ENCODE data around the gene TPST2. TPM values are rescaled to one million over a fixed set of nuclear protein-coding genes. Genes with fewer than 3 reads are reported as not detected.

TPST2 gene
- total RNA-seq, 1 donor from 2014 or later, result 63.1 TPM

- peaks cover 13% of the 10 kb centered on the region for H3K4me1 ChIP-seq
- intact Hi-C loops (cut with DNase I), result no loop called here
- DNase-seq (no peak), ATAC-seq (no peak)
- no peaks in the 10 kb centered on the region for H3K27me3 ChIP-seq (ENCODE audit: low read depth)
- no peak overlapping the region for H3K4me3 ChIP-seq
- H3K9me3 ChIP-seq, result no peaks in the 10 kb centered on the region
- H3K27ac ChIP-seq, result no peak overlapping the region
- TF ChIP-seq CTCF (IDR thresholded peaks at IDR 0.05), result no peak
- H3K36me3 ChIP-seq, result peaks cover 81% of the 10 kb centered on the region
These were observed 62.8 kb downstream of the TPST2 start for GRCh38 chr22:26527167-26527566.

GRCh38 chr22:26525946-26526564 is 63.9 kb downstream of the TPST2 start:
- DNase-seq (no peak), ATAC-seq (no peak)
- no peaks in the 10 kb centered on the region for H3K27me3 ChIP-seq (ENCODE audit: low read depth)
- no peak overlapping the region for H3K27ac ChIP-seq
- peaks cover 13% of the 10 kb centered on the region for H3K4me1 ChIP-seq
- no peaks in the 10 kb centered on the region for H3K9me3 ChIP-seq
- H3K36me3 ChIP-seq, result peaks cover 73% of the 10 kb centered on the region
- no peak for TF ChIP-seq CTCF (IDR thresholded peaks at IDR 0.05)
- intact Hi-C loops (cut with DNase I), result no loop called here
- H3K4me3 ChIP-seq, result no peak overlapping the region

GRCh38 chr22:26524870-26525269 is 65.1 kb downstream of the TPST2 start:
- intact Hi-C loops (cut with DNase I), result no loop called here
- Histone ChIP-seq H3K4me3 (no peak overlapping the region), H3K4me1 (peaks cover 10% of the 10 kb centered on the region), H3K27me3 (ENCODE audit: low read depth) (no peaks in the 10 kb centered on the region), H3K36me3 (peaks cover 64% of the 10 kb centered on the region), H3K9me3 (no peaks in the 10 kb centered on the region), H3K27ac (no peak overlapping the region)
- ATAC-seq (no peak), DNase-seq (no peak)
- TF ChIP-seq CTCF (IDR thresholded peaks at IDR 0.05), result no peak

GRCh38 chr22:26522592-26522991 is 67.3 kb downstream of the TPST2 start:
- DNase-seq (no peak), ATAC-seq (no peak)
- Histone ChIP-seq H3K27me3 (ENCODE audit: low read depth) (no peaks in the 10 kb centered on the region), H3K4me3 (no peak overlapping the region), H3K4me1 (no peaks in the 10 kb centered on the region), H3K36me3 (peaks cover 46% of the 10 kb centered on the region), H3K27ac (no peak overlapping the region), H3K9me3 (no peaks in the 10 kb centered on the region)
- intact Hi-C loops (cut with DNase I), result no loop called here
- TF ChIP-seq CTCF (IDR thresholded peaks at IDR 0.05), result no peak

- TF ChIP-seq CTCF (IDR thresholded peaks at IDR 0.05), result no peak
- Histone ChIP-seq H3K36me3 (peaks cover 40% of the 10 kb centered on the region), H3K4me1 (no peaks in the 10 kb centered on the region), H3K27ac (no peak overlapping the region), H3K27me3 (ENCODE audit: low read depth) (no peaks in the 10 kb centered on the region), H3K4me3 (no peak overlapping the region), H3K9me3 (no peaks in the 10 kb centered on the region)
- intact Hi-C loops (cut with DNase I), result no loop called here
- ATAC-seq (no peak), DNase-seq (no peak)
These were observed 67.9 kb downstream of the TPST2 start for GRCh38 chr22:26522012-26522411.

Measured in lower lobe of right lung (tissue), 2 donors.